22Rv1 (cell line): Measurements from ENCODE around the gene FLAD1.

Experiments used
- H3K27ac ChIP-seq: fragments of 450-650 bp; 2 replicates; pipeline ENCODE4 v1.5.1; 2017
- ZFX ChIP-seq: fragments of 450-650 bp; IDR thresholded peaks from 2 replicates; pipeline ENCODE4 v1.6.1; 2017; ENCODE audit warnings: antibody characterized with exemption, borderline replicate concordance
- TF ChIP-seq, protein P1 (sequence below): fragments of 450-650 bp; IDR thresholded peaks from 2 replicates; pipeline ENCODE4 v1.5.1; 2017; ENCODE audit warnings: mild to moderate bottlenecking

FLAD1 gene

DNA sequence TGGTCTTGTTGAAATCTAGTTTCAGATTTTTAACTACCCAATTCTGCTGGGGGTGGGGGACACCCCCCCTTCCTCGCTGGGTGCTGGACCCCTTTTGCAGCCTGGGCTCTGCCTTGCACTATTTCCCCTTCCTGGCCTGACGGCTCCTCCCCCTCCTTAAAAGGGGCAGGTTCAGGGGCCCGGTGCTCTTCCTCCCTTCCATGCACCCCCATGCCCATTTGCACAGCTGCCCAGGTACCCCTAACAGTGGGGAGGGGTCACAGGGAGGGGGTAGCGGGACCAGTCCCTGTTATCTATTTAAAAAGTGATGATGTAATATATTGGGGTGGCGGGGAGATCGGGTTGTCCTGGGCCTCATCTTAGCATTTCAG, 34.8 kb downstream of the FLAD1 start:
- no peak for TF ChIP-seq ZFX
- TF ChIP-seq, protein P1, sequence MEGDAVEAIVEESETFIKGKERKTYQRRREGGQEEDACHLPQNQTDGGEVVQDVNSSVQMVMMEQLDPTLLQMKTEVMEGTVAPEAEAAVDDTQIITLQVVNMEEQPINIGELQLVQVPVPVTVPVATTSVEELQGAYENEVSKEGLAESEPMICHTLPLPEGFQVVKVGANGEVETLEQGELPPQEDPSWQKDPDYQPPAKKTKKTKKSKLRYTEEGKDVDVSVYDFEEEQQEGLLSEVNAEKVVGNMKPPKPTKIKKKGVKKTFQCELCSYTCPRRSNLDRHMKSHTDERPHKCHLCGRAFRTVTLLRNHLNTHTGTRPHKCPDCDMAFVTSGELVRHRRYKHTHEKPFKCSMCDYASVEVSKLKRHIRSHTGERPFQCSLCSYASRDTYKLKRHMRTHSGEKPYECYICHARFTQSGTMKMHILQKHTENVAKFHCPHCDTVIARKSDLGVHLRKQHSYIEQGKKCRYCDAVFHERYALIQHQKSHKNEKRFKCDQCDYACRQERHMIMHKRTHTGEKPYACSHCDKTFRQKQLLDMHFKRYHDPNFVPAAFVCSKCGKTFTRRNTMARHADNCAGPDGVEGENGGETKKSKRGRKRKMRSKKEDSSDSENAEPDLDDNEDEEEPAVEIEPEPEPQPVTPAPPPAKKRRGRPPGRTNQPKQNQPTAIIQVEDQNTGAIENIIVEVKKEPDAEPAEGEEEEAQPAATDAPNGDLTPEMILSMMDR, result no peak
- peak overlapping the region; percentile 98 for H3K27ac ChIP-seq

DNA sequence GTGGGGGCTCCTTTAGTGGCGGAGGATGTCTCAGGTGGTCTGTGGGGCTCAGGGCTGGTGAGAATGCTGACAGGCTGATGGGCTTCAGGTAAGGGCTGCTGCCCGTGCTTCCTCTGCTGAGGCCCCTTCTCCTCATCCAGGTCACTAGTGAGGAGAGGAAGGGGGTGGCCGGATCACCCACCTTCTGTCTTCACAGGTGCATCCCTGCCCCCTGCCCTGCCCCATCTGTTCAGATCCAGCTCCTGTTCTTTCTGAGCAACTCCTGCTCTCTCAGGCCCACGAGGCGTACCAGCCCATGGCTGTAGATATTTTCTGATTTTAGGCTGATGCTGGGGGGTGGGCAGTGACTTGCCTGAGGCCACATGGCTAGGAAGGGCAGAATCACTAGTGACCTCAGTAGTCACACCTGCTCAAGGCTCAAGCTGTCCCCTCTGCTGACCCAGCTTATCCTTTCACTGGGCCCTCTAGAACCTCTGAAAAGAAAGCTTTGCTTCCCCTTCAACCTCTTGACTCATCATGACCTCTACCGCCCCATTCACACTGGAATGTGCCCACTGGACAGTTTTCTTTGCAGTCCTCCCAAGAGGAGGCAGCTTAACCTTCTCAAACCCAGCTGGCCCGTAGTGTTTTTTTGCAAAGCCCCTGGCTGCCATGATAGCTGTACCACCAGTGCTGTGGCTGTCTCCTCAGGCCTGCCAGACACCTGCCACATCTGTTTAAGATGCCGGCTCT, 35.6 kb downstream of the FLAD1 start:
- H3K27ac ChIP-seq, result peak overlapping the region; percentile 98
- no peak for TF ChIP-seq ZFX
- TF ChIP-seq, protein P1, result no peak

DNA sequence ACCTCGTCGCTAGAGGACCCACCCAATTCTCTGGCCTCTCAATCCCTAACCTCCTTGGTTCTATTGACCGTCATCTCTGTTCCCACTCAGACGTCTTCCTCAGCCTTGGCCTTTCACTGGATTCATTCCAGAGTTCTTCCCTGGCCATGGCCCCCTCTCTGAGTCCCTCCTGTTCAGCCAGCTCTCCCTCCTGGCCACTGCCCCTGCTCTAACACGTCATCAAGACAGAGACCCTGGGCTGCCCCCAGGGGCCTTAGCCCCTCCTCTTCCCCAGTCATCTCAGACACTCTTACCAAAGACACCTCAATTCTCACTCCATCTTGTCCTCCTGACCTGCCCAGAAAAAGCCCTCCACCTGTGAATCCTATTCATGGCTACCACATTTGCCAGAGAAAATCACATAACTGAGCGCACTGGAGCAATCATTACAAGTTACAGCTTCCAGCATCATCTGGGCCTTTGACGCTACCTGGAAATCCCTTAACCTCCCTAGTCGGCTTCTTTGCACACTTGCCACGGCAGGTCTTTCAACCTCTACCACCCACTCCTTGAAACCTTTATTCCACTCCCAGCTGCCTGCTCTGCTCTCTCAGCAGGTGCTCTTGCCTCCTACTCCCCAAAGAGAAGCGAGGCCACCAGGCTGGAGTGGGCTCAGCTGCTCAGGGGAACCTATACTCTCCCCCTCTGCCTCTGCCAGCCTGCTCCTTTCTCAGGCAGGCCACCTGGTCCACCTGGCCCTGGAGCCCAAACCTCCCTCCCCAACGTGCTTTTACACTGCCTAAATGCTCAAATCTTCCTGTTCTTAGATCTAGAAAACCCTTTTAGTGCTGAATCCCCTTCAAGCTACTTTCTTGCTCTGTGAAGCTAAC, 36.5 kb downstream of the FLAD1 start:
- TF ChIP-seq, protein P1, result no peak
- no peak for TF ChIP-seq ZFX
- H3K27ac ChIP-seq, result peak overlapping the region; percentile 98

DNA sequence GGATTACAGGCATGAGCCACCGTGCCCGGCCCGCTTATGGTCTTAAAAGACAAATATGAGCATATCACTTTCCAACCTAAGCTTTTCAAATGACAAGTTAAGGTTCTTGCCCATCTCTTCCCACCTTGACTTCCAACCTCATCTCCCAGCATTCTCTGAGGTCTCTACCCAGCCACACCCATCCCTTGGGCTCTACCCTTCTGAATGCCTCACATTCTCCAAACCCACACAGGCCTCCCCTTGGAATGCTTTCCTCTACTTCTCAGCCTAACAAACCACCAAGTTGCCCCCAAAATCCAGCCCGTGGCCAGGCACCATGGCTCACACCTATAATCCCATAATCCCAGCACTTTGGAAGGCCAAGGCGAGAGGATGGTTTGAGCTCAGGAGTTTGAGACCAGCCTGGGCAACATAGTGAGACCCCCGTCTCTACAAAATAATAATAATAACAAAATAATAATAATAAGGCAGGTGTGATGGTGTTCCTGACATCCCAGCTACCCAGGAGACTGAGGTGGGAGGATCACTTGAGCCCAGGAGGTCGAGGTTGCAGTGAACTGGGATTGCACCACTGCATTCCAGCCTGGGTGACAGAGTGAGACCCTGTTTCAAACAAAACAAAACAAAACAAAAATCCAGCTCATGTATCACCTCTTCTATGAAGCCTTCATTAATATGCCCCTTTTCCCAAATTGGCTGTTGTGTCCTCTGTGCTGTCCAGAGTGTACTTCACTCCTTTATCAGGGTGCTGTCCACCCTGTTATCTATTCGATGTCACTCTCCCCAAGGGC, 39.2 kb downstream of the FLAD1 start:
- TF ChIP-seq, protein P1, result no peak
- no peak for TF ChIP-seq ZFX
- peak overlapping the region; percentile 98 for H3K27ac ChIP-seq

- no peak for TF ChIP-seq ZFX
- TF ChIP-seq, protein P1, result no peak
- H3K27ac ChIP-seq, result peak overlapping the region; percentile 98
Measured at GRCh38 chr1:155022927-155023236, 39.7 kb downstream of the FLAD1 start.

DNA sequence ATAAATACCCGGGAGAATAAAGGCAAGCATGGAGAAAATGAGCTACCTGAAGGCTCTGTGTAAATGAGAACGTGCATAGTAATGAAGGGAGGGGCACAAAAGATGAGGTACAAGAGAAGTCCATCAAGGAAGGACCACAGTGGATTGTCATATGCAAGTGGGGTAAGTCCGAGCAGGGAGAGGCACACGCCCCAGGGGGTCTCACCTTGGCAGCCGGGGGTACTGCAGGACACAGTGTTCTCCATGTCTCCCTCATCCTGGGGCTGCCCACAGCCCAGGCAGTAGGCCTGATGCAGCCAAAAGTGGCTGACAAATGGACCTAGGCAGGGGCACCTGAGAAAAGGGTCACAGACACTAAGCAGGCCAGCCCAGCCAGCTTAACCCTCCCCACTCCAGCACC, 40.5 kb downstream of the FLAD1 start:
- peak overlapping the region; percentile 98 for H3K27ac ChIP-seq
- TF ChIP-seq ZFX, result no peak
- TF ChIP-seq, protein P1, result no peak
